ENCODE data around the gene ELMO3. TPM values are rescaled to one million over a fixed set of nuclear protein-coding genes. Genes with fewer than 3 reads are reported as not detected.

The ELMO3 gene
- total RNA-seq, 1 experiment from 2014 or later: 8.6 TPM

GRCh38 chr16:67173323-67173722, 25.6 kb upstream of the ELMO3 start:
- Histone ChIP-seq H3K9ac (ENCODE audit: extremely low read depth, insufficient read length, low read length) (no peak overlapping the region), H3K27ac (ENCODE audit: insufficient read length, low read depth, low read length) (no peak overlapping the region), H3K56ac (ENCODE audit: insufficient read length, low read depth, low read length) (no peak overlapping the region), H4K5ac (ENCODE audit: insufficient read length, low read depth, low read length) (no peak overlapping the region), H2BK20ac (ENCODE audit: low read depth, low read length, poor library complexity, severe bottlenecking) (no peak overlapping the region), H2AK5ac (ENCODE audit: insufficient read length, low read length) (no peak overlapping the region), H3K14ac (ENCODE audit: insufficient read depth, low read length) (no peak overlapping the region), H4K91ac (ENCODE audit: insufficient read length, low read depth, low read length) (no peak overlapping the region), H3K23ac (ENCODE audit: insufficient read length, low read depth, low read length) (no peak overlapping the region), H3K79me2 (ENCODE audit: insufficient read depth, low read length) (no peaks in the 10 kb centered on the region), H3K27me3 (ENCODE audit: insufficient read depth, low read length) (peaks cover 40% of the 10 kb centered on the region; the same call in 1 of the 2 replicates), H3K18ac (ENCODE audit: insufficient read length, low read depth, low read length) (no peak overlapping the region), H2BK12ac (ENCODE audit: insufficient read length, low read depth, low read length) (no peak overlapping the region), H3T11ph (ENCODE audit: low read length) (no peak overlapping the region), H3K4me1 (ENCODE audit: insufficient read depth, low read length) (peaks cover 5% of the 10 kb centered on the region; the same call in 1 of the 2 replicates), H4K8ac (replicated peaks; ENCODE audit: insufficient read length, low read depth, low read length) (no peak overlapping the region), H2BK15ac (ENCODE audit: low read depth, low read length) (no peak overlapping the region), H4K20me1 (ENCODE audit: control insufficient read depth, insufficient read depth, insufficient read length) (no peaks in the 10 kb centered on the region), H2BK5ac (ENCODE audit: insufficient read length, low read length) (no peak overlapping the region), H3K4ac (ENCODE audit: low read depth, low read length) (no peak overlapping the region), H3K4me2 (ENCODE audit: insufficient read depth, insufficient read length, low read length) (peak overlapping the region; percentile 58), H3K23me2 (ENCODE audit: insufficient read length, low read depth, low read length, poor library complexity, severe bottlenecking) (peaks cover 22% of the 10 kb centered on the region), H2AFZ (ENCODE audit: low read length) (no peak overlapping the region), H3K9me3 (ENCODE audit: control insufficient read depth, low read depth, low read length) (no peaks in the 10 kb centered on the region), H2BK120ac (ENCODE audit: low read depth, low read length, poor library complexity, severe bottlenecking) (no peak overlapping the region), H3K79me1 (ENCODE audit: insufficient read depth, low read depth, low read length, poor library complexity, severe bottlenecking) (no peaks in the 10 kb centered on the region)
- Mint-ChIP-seq H3K36me3 (ENCODE audit: insufficient read depth in 1 of 3, low read depth in 3 of 3) (peaks cover 0 to 6% (median 2%) of the 10 kb centered on the region in 3 experiments; a peak in 2 of 7 replicates), H3K4me1 (peaks cover 36 to 44% of the 10 kb centered on the region in 2 experiments), H3K27me3 (ENCODE audit: low read depth) (peaks cover 80% of the 10 kb centered on the region), H3K9me3 (peaks cover 0 to 2% of the 10 kb centered on the region in 2 experiments; a peak in 1 of 5 replicates), H3K27ac (no peak overlapping the region), H3K4me3 (peak overlapping the region; percentile 71 to 89)
- DNase-seq: no peak
- TF ChIP-seq, protein P1, sequence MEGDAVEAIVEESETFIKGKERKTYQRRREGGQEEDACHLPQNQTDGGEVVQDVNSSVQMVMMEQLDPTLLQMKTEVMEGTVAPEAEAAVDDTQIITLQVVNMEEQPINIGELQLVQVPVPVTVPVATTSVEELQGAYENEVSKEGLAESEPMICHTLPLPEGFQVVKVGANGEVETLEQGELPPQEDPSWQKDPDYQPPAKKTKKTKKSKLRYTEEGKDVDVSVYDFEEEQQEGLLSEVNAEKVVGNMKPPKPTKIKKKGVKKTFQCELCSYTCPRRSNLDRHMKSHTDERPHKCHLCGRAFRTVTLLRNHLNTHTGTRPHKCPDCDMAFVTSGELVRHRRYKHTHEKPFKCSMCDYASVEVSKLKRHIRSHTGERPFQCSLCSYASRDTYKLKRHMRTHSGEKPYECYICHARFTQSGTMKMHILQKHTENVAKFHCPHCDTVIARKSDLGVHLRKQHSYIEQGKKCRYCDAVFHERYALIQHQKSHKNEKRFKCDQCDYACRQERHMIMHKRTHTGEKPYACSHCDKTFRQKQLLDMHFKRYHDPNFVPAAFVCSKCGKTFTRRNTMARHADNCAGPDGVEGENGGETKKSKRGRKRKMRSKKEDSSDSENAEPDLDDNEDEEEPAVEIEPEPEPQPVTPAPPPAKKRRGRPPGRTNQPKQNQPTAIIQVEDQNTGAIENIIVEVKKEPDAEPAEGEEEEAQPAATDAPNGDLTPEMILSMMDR (conservative IDR thresholded peaks at IDR 0.05): no peak
- WGBS (ENCODE audit: extremely low coverage, insufficient read length, low lambda C conversion rate): no CpG with 5 or more reads among the region's 1 CpG

Data from H9 (cell line).